Immature natural killer cell (primary cell): ENCODE data around the gene TRAIP. TPM values are rescaled to one million over a fixed set of nuclear protein-coding genes. Genes with fewer than 3 reads are reported as not detected.

Source experiments
- DNase-seq, 3 donors: peaks; one replicate each; pipeline ENCODE4 v3.0.0; 2022; ENCODE audit warnings: mixed read lengths in 1 of 3
- H3K27ac Mint-ChIP-seq, 6 donors: one replicate each; pipeline ENCODE4 v1.8.0; 2020; ENCODE audit warnings: mixed read lengths in 6 of 6, mild to moderate bottlenecking in 5 of 6, inconsistent platforms in 4 of 6, moderate library complexity in 3 of 6
- H3K27me3 Mint-ChIP-seq, 3 donors: one replicate each; pipeline ENCODE4 v1.8.0; 2020 to 2021; ENCODE audit warnings: low read depth in 3 of 3, mild to moderate bottlenecking in 3 of 3, mixed read lengths in 3 of 3, moderate library complexity in 3 of 3, inconsistent platforms in 1 of 3
- H3K36me3 Mint-ChIP-seq, 3 donors: one replicate each; pipeline ENCODE4 v1.8.0; 2020; ENCODE audit warnings: mixed read lengths in 3 of 3, inconsistent platforms in 2 of 3, mild to moderate bottlenecking in 2 of 3
- H3K4me1 Mint-ChIP-seq, 2 donors: one replicate each; pipeline ENCODE4 v1.8.0; 2020; ENCODE audit warnings: inconsistent platforms in 2 of 2, mild to moderate bottlenecking in 2 of 2, mixed read lengths in 2 of 2, moderate library complexity in 1 of 2
- H3K4me3 Mint-ChIP-seq, 5 donors: one replicate each; pipeline ENCODE4 v1.8.0; 2020; ENCODE audit warnings: mild to moderate bottlenecking in 5 of 5, mixed read lengths in 5 of 5, inconsistent platforms in 3 of 5, moderate library complexity in 3 of 5
- H3K9me3 Mint-ChIP-seq, 6 donors: one replicate each; pipeline ENCODE4 v1.8.0; 2020; ENCODE audit warnings: mild to moderate bottlenecking in 6 of 6, mixed read lengths in 6 of 6, inconsistent platforms in 4 of 6, moderate library complexity in 3 of 6
- polyA plus RNA-seq, 3 donors: library from polyadenylated mRNA; unstranded; fragments of 300-500 nt; fragmentation: Illumina TruSeq; gene quantifications; one replicate each; pipeline ENCODE4 v1.2.3, GENCODE V29; 2021

The TRAIP gene
- polyA plus RNA-seq, 3 donors from 2014 or later: 1.4 to 1.5 TPM; not detected in 1

- Mint-ChIP-seq H3K27ac (no peak overlapping the region), H3K4me1 (peaks cover 0 to 2% of the 10 kb centered on the region in 2 donors), H3K36me3 (no peaks in the 10 kb centered on the region), H3K4me3 (peak overlapping the region in 2 of 5 donors; percentile 16 to 32), H3K27me3 (peaks cover 5 to 12% (median 11%) of the 10 kb centered on the region in 3 donors), H3K9me3 (no peaks in the 10 kb centered on the region)
- DNase-seq: no peak
These were observed 11.5 kb upstream of the TRAIP start for GRCh38 chr3:49867871-49868321.

DNA sequence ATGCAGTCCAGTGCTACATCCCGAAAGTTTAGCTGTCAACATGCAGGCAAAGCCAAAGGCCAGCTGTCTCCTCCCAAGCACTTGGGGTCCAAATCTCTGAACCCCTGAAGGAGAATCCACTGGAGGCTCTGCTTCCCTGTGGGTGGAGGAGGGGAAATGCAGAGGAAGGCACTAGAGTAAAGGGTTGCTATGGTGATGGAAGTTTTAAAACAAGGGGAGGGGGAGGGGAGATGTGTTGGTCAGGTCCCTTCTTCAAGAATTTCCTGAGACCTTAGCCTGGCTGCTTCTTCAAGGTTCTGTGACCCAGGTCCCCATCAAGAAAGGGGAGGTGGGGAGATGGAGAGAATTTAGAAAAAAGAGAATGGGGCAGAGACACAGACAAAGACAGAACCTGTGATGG is 11.0 kb upstream of the TRAIP start:
- DNase-seq: no peak
- H3K27ac Mint-ChIP-seq: no peak overlapping the region
- H3K4me1 Mint-ChIP-seq: peaks cover 0 to 2% of the 10 kb centered on the region in 2 donors
- no peak overlapping the region for H3K4me3 Mint-ChIP-seq
- no peaks in the 10 kb centered on the region for H3K9me3 Mint-ChIP-seq
- no peaks in the 10 kb centered on the region for H3K36me3 Mint-ChIP-seq
- H3K27me3 Mint-ChIP-seq: peaks cover 5 to 12% (median 11%) of the 10 kb centered on the region in 3 donors

DNA sequence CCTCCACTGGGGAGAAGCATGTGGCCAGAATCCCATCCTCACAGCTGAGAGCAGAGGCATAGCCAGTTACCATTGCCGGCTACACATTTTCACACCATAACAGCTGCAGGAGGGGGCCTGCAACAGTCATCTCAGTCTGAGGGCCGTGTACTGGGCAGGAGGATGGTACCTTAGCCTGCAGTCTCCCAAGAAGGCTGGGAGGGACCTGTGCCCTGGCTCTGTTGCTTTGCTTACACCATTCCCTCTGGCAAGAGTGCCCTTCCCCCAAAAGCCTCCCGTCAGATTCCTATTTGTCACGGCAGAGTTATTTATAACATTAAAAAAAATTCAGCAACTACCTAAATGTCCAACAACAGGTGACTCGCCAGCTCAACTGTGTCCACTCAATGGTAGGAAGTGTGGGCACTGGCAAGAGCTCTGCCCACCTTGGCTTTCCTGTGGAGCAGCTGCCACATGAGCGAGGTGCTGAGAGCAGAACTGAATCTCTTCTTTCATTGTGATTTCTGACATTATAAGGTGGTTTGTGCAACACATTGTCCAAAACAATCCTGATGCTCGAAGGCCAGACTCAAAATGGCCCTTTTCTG is 8.9 kb upstream of the TRAIP start:
- Mint-ChIP-seq H3K4me3 (no peak overlapping the region), H3K4me1 (peaks cover 0 to 2% of the 10 kb centered on the region in 2 donors), H3K9me3 (no peaks in the 10 kb centered on the region), H3K36me3 (no peaks in the 10 kb centered on the region), H3K27me3 (peaks cover 5 to 11% (median 9%) of the 10 kb centered on the region in 3 donors), H3K27ac (no peak overlapping the region)
- DNase-seq: no peak

GRCh38 chr3:49864505-49864904 is 8.1 kb upstream of the TRAIP start:
- no peak overlapping the region for H3K4me3 Mint-ChIP-seq
- peaks cover 5 to 11% (median 9%) of the 10 kb centered on the region in 3 donors for H3K27me3 Mint-ChIP-seq
- H3K4me1 Mint-ChIP-seq: peaks cover 0 to 2% of the 10 kb centered on the region in 2 donors
- no peak overlapping the region for H3K27ac Mint-ChIP-seq
- no peaks in the 10 kb centered on the region for H3K9me3 Mint-ChIP-seq
- no peak for DNase-seq
- H3K36me3 Mint-ChIP-seq: no peaks in the 10 kb centered on the region

DNA sequence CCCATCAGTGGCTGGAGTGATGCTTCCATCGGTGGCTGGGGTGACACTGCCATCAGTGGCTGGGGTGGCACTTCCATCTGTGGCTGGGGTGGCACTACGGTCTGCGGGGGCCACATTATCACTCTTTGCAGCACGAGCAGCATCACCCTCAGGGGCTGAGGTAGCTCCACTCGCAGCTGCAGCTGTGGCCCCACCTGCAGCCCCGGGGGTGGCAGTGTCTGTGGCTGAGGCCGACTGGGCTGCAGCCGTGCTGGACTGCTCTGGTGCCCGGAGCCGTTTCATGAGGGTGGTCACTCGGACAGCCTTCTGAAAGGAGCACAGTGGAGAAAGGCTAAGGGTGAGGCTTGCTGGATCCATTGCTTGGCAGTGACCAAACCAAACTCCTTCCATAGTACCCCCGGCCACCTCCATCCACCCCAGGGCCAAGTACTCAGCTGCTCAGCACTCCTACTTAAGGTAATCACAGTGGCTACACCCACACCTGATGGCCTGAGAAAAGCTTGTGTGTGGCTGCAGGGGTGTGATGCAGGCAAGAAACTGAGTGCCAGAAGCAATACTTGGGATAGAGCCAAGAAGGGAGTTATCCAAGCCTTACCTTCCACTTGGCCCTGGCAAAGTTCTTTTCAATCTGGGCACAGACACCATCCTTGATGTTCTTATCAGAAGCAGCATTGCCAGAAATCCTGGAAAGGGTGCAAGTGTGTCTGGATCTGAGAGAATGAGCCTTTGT is 3.4 kb upstream of the TRAIP start:
- H3K4me3 Mint-ChIP-seq: no peak overlapping the region
- H3K27ac Mint-ChIP-seq: no peak overlapping the region
- no peaks in the 10 kb centered on the region for H3K36me3 Mint-ChIP-seq
- peaks cover 2 to 4% (median 2%) of the 10 kb centered on the region in 3 donors for H3K27me3 Mint-ChIP-seq
- peaks cover 11 to 13% of the 10 kb centered on the region in 2 donors for H3K4me1 Mint-ChIP-seq
- no peak for DNase-seq
- H3K9me3 Mint-ChIP-seq: no peaks in the 10 kb centered on the region

DNA sequence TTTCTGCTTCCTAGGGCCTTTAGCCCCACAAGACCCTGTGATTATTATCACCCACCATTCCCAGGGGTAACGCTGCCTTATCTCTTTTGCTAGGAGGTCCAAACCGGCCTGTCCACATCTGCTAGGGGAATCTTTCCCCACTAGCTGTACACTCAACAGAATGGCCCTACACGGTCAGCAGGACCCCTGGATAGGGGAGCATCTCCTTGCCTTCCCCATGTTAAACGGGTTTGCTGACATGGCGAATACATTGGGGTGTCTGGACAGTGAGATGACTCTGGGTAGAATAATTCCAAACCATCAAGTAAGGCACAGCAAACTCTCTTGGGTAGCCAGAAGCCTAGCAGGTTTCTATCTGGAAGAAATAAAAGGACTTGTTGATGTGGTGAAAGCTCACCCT is 702 bp downstream of the TRAIP start:
- H3K9me3 Mint-ChIP-seq: no peaks in the 10 kb centered on the region
- DNase-seq: no peak
- H3K4me1 Mint-ChIP-seq: peaks cover 11 to 13% of the 10 kb centered on the region in 2 donors
- H3K27me3 Mint-ChIP-seq: peaks cover 0 to 4% (median 2%) of the 10 kb centered on the region in 3 donors
- H3K4me3 Mint-ChIP-seq: peak overlapping the region; percentile 84 to 91 (median 90)
- H3K36me3 Mint-ChIP-seq: no peaks in the 10 kb centered on the region
- H3K27ac Mint-ChIP-seq: peak overlapping the region in 1 of 6 donors; percentile 89

- no peak overlapping the region for H3K4me3 Mint-ChIP-seq
- H3K9me3 Mint-ChIP-seq: no peaks in the 10 kb centered on the region
- no peak overlapping the region for H3K27ac Mint-ChIP-seq
- H3K27me3 Mint-ChIP-seq: no peaks in the 10 kb centered on the region
- peaks cover 0 to 4% (median 0%) of the 10 kb centered on the region in 3 donors for H3K36me3 Mint-ChIP-seq
- H3K4me1 Mint-ChIP-seq: no peaks in the 10 kb centered on the region
- DNase-seq: no peak
These were observed 10.7 kb downstream of the TRAIP start for GRCh38 chr3:49845694-49846093.

- peaks cover 0 to 4% (median 0%) of the 10 kb centered on the region in 3 donors for H3K36me3 Mint-ChIP-seq
- no peaks in the 10 kb centered on the region for H3K27me3 Mint-ChIP-seq
- no peaks in the 10 kb centered on the region for H3K9me3 Mint-ChIP-seq
- peak overlapping the region in 1 of 6 donors; percentile 53 for H3K27ac Mint-ChIP-seq
- no peak for DNase-seq
- no peak overlapping the region for H3K4me3 Mint-ChIP-seq
- no peaks in the 10 kb centered on the region for H3K4me1 Mint-ChIP-seq
These were observed 11.7 kb downstream of the TRAIP start for GRCh38 chr3:49844464-49845183.

- no peak for DNase-seq
- no peaks in the 10 kb centered on the region for H3K27me3 Mint-ChIP-seq
- H3K27ac Mint-ChIP-seq: no peak overlapping the region
- no peaks in the 10 kb centered on the region for H3K9me3 Mint-ChIP-seq
- peaks cover 0 to 4% (median 0%) of the 10 kb centered on the region in 3 donors for H3K36me3 Mint-ChIP-seq
- H3K4me3 Mint-ChIP-seq: no peak overlapping the region
- H3K4me1 Mint-ChIP-seq: no peaks in the 10 kb centered on the region
These were observed 13.4 kb downstream of the TRAIP start for GRCh38 chr3:49842843-49843517.

DNA sequence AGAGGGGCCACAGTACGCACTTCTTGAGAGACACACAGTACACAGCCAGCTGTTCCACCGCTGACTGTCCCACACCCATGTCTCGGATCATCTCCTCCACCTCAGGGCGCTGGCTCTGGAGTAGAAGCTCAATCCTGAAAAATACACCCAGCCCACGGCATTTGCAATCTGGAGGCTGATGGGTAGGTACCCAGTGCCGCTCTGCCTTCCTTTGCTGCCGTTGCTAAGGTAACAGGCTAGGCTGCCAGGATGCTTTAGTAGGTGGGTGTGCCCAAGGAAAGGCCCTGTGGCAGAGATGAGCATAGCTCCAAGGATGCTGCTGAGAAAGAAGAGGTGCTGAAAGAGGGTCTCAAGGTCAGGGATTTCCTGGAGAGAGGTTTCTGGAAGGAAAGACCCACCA is 14.6 kb downstream of the TRAIP start:
- Mint-ChIP-seq H3K4me1 (no peaks in the 10 kb centered on the region), H3K27me3 (no peaks in the 10 kb centered on the region), H3K36me3 (peaks cover 0 to 4% (median 0%) of the 10 kb centered on the region in 3 donors), H3K9me3 (no peaks in the 10 kb centered on the region), H3K4me3 (no peak overlapping the region), H3K27ac (no peak overlapping the region)
- DNase-seq: no peak

DNA sequence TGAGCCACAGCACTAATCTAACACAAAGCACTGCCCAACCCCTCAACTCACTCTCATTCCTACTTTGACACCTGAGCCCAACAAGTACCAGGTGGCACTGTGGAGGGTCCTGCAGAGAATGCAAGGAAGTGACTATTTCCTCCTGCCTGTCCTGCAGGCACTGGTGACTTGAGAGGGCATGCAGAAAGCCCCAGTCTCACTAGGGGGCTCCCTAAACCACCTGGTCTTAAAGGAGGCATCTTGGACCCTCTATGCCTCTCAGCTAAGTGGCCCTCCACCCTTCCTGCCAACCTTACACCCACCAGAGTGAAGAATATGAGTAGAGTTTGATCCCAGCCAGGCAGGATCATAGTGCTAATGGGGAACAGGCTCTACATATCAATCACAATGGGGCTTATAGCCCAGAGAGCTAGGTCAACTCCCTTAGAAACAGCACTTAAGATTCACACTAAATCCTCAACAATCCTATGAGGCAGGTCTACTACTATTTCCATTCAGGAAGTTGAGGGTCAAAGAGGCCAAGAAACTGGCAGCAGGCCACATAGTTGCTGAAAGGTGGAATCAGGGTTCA is 15.2 kb downstream of the TRAIP start:
- H3K4me3 Mint-ChIP-seq: no peak overlapping the region
- H3K4me1 Mint-ChIP-seq: no peaks in the 10 kb centered on the region
- DNase-seq: no peak
- H3K27me3 Mint-ChIP-seq: no peaks in the 10 kb centered on the region
- no peaks in the 10 kb centered on the region for H3K9me3 Mint-ChIP-seq
- peaks cover 0 to 4% (median 0%) of the 10 kb centered on the region in 3 donors for H3K36me3 Mint-ChIP-seq
- no peak overlapping the region for H3K27ac Mint-ChIP-seq

GRCh38 chr3:49840388-49840787 is 16.0 kb downstream of the TRAIP start:
- no peak for DNase-seq
- Mint-ChIP-seq H3K27me3 (no peaks in the 10 kb centered on the region), H3K27ac (no peak overlapping the region), H3K4me3 (no peak overlapping the region), H3K36me3 (peaks cover 0 to under 1% (median 0%) of the 10 kb centered on the region in 3 donors), H3K9me3 (no peaks in the 10 kb centered on the region), H3K4me1 (no peaks in the 10 kb centered on the region)

- H3K9me3 Mint-ChIP-seq: no peaks in the 10 kb centered on the region
- H3K36me3 Mint-ChIP-seq: no peaks in the 10 kb centered on the region
- H3K27ac Mint-ChIP-seq: peak overlapping the region in 1 of 6 donors; percentile 68
These were observed 17.1 kb downstream of the TRAIP start for GRCh38 chr3:49839193-49839809.

More at GRCh38 chr3:49839193-49839809, 17.1 kb downstream of the TRAIP start:
- Mint-ChIP-seq H3K4me3 (no peak overlapping the region), H3K27me3 (no peaks in the 10 kb centered on the region), H3K4me1 (no peaks in the 10 kb centered on the region)
- peak; percentile 68 to 75 (median 73) for DNase-seq
